MM.1S (cell line): Measurements from ENCODE around the gene SPCS3.
"Not testable (repeated sequence)": the region's sequence is repeated elsewhere in the genome, so short reads cannot be mapped to it uniquely, and the experiment has no call there.

Source experiments
- DNase-seq: peaks from one replicate; pipeline ENCODE4 v3.0.0-alpha.2; 2015
- H2AFZ ChIP-seq: fragments of 300-600 bp; sonication (generic); 2 replicates; pipeline ENCODE4 v1.6.0; 2016; ENCODE audit warnings: antibody characterized with exemption, low read length
- H3F3A ChIP-seq: fragments of 300-600 bp; sonication (generic); 2 replicates; pipeline ENCODE4 v1.6.1; 2016; ENCODE audit warnings: mild to moderate bottlenecking, antibody characterized with exemption, low read length, moderate library complexity, mixed read lengths; ENCODE audit not compliant: insufficient read depth
- H3K27ac ChIP-seq: fragments of 300-600 bp; sonication (generic); 2 replicates; pipeline ENCODE4 v1.5.1; 2016; ENCODE audit warnings: mild to moderate bottlenecking, low read length
- H3K27me3 ChIP-seq: fragments of 300-600 bp; sonication (generic); replicated peaks from 2 replicates; pipeline ENCODE4 v1.6.0; 2016; ENCODE audit warnings: low read length; ENCODE audit not compliant: insufficient read depth
- H3K36me3 ChIP-seq: fragments of 300-600 bp; sonication (generic); replicated peaks from 2 replicates; pipeline ENCODE4 v1.6.1; 2016; ENCODE audit warnings: mild to moderate bottlenecking, low read length, mixed read lengths; ENCODE audit not compliant: insufficient read depth
- H3K4me1 ChIP-seq: fragments of 300-600 bp; sonication (generic); 2 replicates; pipeline ENCODE4 v1.6.1; 2016; ENCODE audit warnings: low read length, mixed read lengths
- H3K4me2 ChIP-seq: fragments of 300-600 bp; sonication (generic); 2 replicates; pipeline ENCODE4 v1.6.0; 2016; ENCODE audit warnings: low read depth, low read length
- H3K4me3 ChIP-seq: fragments of 300-600 bp; sonication (generic); 2 replicates; pipeline ENCODE4 v1.5.1; 2016; ENCODE audit warnings: low read length, mixed read lengths
- H3K79me2 ChIP-seq: fragments of 300-600 bp; sonication (generic); 2 replicates; pipeline ENCODE4 v1.6.1; 2016; ENCODE audit warnings: mixed run types, low read length, mixed read lengths
- H3K9ac ChIP-seq: fragments of 300-600 bp; sonication (generic); 2 replicates; pipeline ENCODE4 v1.6.1; 2016; ENCODE audit warnings: low read length, mixed read lengths
- H3K9me2 ChIP-seq: fragments of 300-600 bp; sonication (generic); replicated peaks from 2 replicates; pipeline ENCODE4 v1.6.1; 2016; ENCODE audit warnings: mild to moderate bottlenecking, low read length, mixed read lengths; ENCODE audit not compliant: insufficient read depth
- H3K9me3 ChIP-seq: fragments of 300-600 bp; sonication (generic); replicated peaks from 2 replicates; pipeline ENCODE4 v1.6.1; 2016; ENCODE audit warnings: mild to moderate bottlenecking, low read length, mixed read lengths; ENCODE audit not compliant: insufficient read depth
- H4K20me1 ChIP-seq: fragments of 300-600 bp; sonication (generic); 2 replicates; pipeline ENCODE4 v1.6.1; 2016; ENCODE audit warnings: mild to moderate bottlenecking, low read length, moderate library complexity, mixed read lengths; ENCODE audit not compliant: insufficient read depth
- CTCF ChIP-seq: fragments of 300-600 bp; sonication (generic); IDR thresholded peaks from 2 replicates; pipeline ENCODE4 v1.5.1; 2016; ENCODE audit warnings: antibody characterized with exemption, low read length, mixed read lengths
- EZH2 ChIP-seq: fragments of 300-600 bp; sonication (generic); optimal IDR thresholded peaks from 2 replicates; pipeline ENCODE3; 2017; ENCODE audit warnings: low read depth, mild to moderate bottlenecking, antibody characterized with exemption, low read length, mixed read lengths
- EZH2phosphoT487 ChIP-seq: fragments of 300-600 bp; sonication (generic); IDR thresholded peaks from 2 replicates; pipeline ENCODE4 v1.6.1; 2018; ENCODE audit warnings: antibody characterized with exemption, low read length

Gene SPCS3

GRCh38 chr4:176321589-176321988 lies 1.8 kb downstream of the SPCS3 start:
- Histone ChIP-seq H3K36me3 (no peaks in the 10 kb centered on the region; the same call in 1 of the 2 replicates), H3K4me3 (peak overlapping the region; percentile 76), H3F3A (peaks cover 12% of the 10 kb centered on the region; the same call in 1 of the 2 replicates), H3K4me1 (peaks cover 7% of the 10 kb centered on the region), H3K79me2 (peaks cover 64% of the 10 kb centered on the region), H3K4me2 (peak overlapping the region; percentile 87), H3K9ac (peak overlapping the region; percentile 90; the same call in 1 of the 2 replicates), H3K27me3 (no peaks in the 10 kb centered on the region), H2AFZ (no peak overlapping the region), H3K9me2 (no peaks in the 10 kb centered on the region), H4K20me1 (peaks cover 20% of the 10 kb centered on the region; the same call in 1 of the 2 replicates), H3K9me3 (no peaks in the 10 kb centered on the region), H3K27ac (peak overlapping the region; percentile 94; the same call in 1 of the 2 replicates)
- no peak for DNase-seq
- no peak for TF ChIP-seq EZH2
- no peak for TF ChIP-seq CTCF
- no peak for TF ChIP-seq EZH2phosphoT487

- peaks cover 12% of the 10 kb centered on the region for H3F3A ChIP-seq
- no peaks in the 10 kb centered on the region for H3K27me3 ChIP-seq
- peaks cover 8% of the 10 kb centered on the region for H3K4me1 ChIP-seq
- no peaks in the 10 kb centered on the region for H3K9me3 ChIP-seq
- no peaks in the 10 kb centered on the region; the same call in 1 of the 2 replicates for H3K36me3 ChIP-seq
- peak overlapping the region; percentile 87; the same call in 1 of the 2 replicates for H3K4me2 ChIP-seq
- H3K27ac ChIP-seq, result no peak overlapping the region
- H2AFZ ChIP-seq, result no peak overlapping the region
- H3K9ac ChIP-seq, result no peak overlapping the region
- DNase-seq, result no peak
- H4K20me1 ChIP-seq, result peaks cover 28% of the 10 kb centered on the region; the same call in 1 of the 2 replicates
- no peak for TF ChIP-seq EZH2phosphoT487
- no peak for TF ChIP-seq CTCF
- TF ChIP-seq EZH2, result no peak
- H3K9me2 ChIP-seq, result no peaks in the 10 kb centered on the region
- no peak overlapping the region for H3K4me3 ChIP-seq
- H3K79me2 ChIP-seq, result peaks cover 84% of the 10 kb centered on the region
Observed at GRCh38 chr4:176323511-176324160, 3.9 kb downstream of the SPCS3 start.

- not testable (repeated sequence) for H3K9me3 ChIP-seq, H3K36me3 ChIP-seq, H3K27ac ChIP-seq, DNase-seq, H3F3A ChIP-seq, H3K4me1 ChIP-seq, H3K27me3 ChIP-seq, H3K4me2 ChIP-seq, H3K9ac ChIP-seq, H3K9me2 ChIP-seq, H3K4me3 ChIP-seq, H2AFZ ChIP-seq
- peaks cover 28% of the 10 kb centered on the region; the same call in 1 of the 2 replicates for H4K20me1 ChIP-seq
- peaks cover 94% of the 10 kb centered on the region for H3K79me2 ChIP-seq
Observed at GRCh38 chr4:176324876-176325275, 5.1 kb downstream of the SPCS3 start.

GRCh38 chr4:176333076-176333475 lies 13.3 kb downstream of the SPCS3 start:
- H3K9me2 ChIP-seq, result no peaks in the 10 kb centered on the region
- H3K4me1 ChIP-seq, result peaks cover 6% of the 10 kb centered on the region; the same call in 1 of the 2 replicates
- no peak overlapping the region for H3K4me2 ChIP-seq
- H3K9me3 ChIP-seq, result no peaks in the 10 kb centered on the region
- TF ChIP-seq EZH2phosphoT487, result no peak
- TF ChIP-seq EZH2, result no peak
- no peak for TF ChIP-seq CTCF
- H3K79me2 ChIP-seq, result peaks cover 23% of the 10 kb centered on the region
- no peak overlapping the region for H3K9ac ChIP-seq
- H3F3A ChIP-seq, result no peaks in the 10 kb centered on the region; the same call in 1 of the 2 replicates
- no peaks in the 10 kb centered on the region for H3K27me3 ChIP-seq
- no peak overlapping the region for H3K4me3 ChIP-seq
- H3K36me3 ChIP-seq, result peaks cover 5% of the 10 kb centered on the region; the same call in 1 of the 2 replicates
- no peak overlapping the region for H2AFZ ChIP-seq
- 0 out of 2 replicates have a peak, but pooled peaks cover 2% of the 10 kb centered on the region for H4K20me1 ChIP-seq
- no peak overlapping the region for H3K27ac ChIP-seq
- no peak for DNase-seq
